HCT116 (cell line): Measurements from ENCODE around the gene TMEM147. TPM values are rescaled to one million over a fixed set of nuclear protein-coding genes. Genes with fewer than 3 reads are reported as not detected.

ENCODE experiments used
- ATAC-seq: fragments of 200-7000 bp; cut with Tn5 transposase; 2 replicates; pipeline ENCODE4 v1.9.1; 2020; ENCODE audit warnings: mild to moderate bottlenecking, moderate library complexity
- BruUV-seq: library from RNA; stranded (reverse); fragments of 400-500 nt; replicated peaks from 2 replicates; lab custom pipeline; 2021; lab: Mats Ljungman, UMichigan
- CTCF ChIA-PET: fragments of 300-600 bp; sonication (Branson Sonifier 250); formaldehyde crosslinking; loops from one replicate; lab custom pipeline; 2021; ENCODE audit warnings: antibody characterized with exemption; lab: Charles Lee
- POLR2A ChIA-PET: fragments of 300-600, 350-600 bp; sonication (Branson Sonifier 250); formaldehyde crosslinking; loops from one replicate; lab custom pipeline; 2021; ENCODE audit warnings: antibody characterized with exemption; lab: Charles Lee
- RAD21 ChIA-PET, 2 experiments: fragments of 300-600 bp; sonication (Branson Sonifier 250); formaldehyde crosslinking; loops; one replicate each; lab custom pipeline; 2023; ENCODE audit warnings: low total read pairs in 2 of 2; ENCODE audit not compliant: uncharacterized antibody in 2 of 2, unreplicated experiment in 2 of 2, low non-redundant PET in 1 of 2; lab: Charles Lee
- DNase-seq: peaks from one replicate; pipeline ENCODE4 v3.0.0-alpha.2; 2010; ENCODE audit warnings: low read depth, low spot score
- H2AFZ ChIP-seq: fragments of 200-600 bp; shearing (Covaris generic), sonication (generic); 2 replicates; pipeline ENCODE4 v1.6.1; 2017; ENCODE audit warnings: low read depth, mixed run types, mixed read lengths, antibody characterized with exemption, low read length; ENCODE audit not compliant: poor library complexity, severe bottlenecking
- H3K27ac ChIP-seq: 2 replicates; pipeline ENCODE4 v1.5.1; 2012; ENCODE audit warnings: low read depth, low read length
- H3K27me3 ChIP-seq: fragments of 200-600 bp; sonication (generic); 2 replicates; pipeline ENCODE4 v1.6.1; 2016; ENCODE audit warnings: mixed run types, low read length, mixed read lengths; ENCODE audit not compliant: insufficient read depth
- H3K36me3 ChIP-seq, 2 experiments: fragments of 200-500 bp in 1 of 2; fragments of 200-600 bp in 1 of 2; sonication (Bioruptor generic) in 1 of 2; sonication (generic) in 1 of 2; 2 replicates each; pipeline versions ENCODE4 v1.5.1 to v1.6.1; 2014 to 2016; ENCODE audit warnings: low read length in 2 of 2, inconsistent platforms in 1 of 2, mixed read lengths in 1 of 2, mixed run types in 1 of 2; ENCODE audit not compliant: insufficient read depth in 2 of 2, control insufficient read depth in 1 of 2
- H3K4me1 ChIP-seq, 2 experiments: fragments of 200-600 bp in 1 of 2; sonication (generic) in 1 of 2; 2 replicates each; pipeline versions ENCODE4 v1.5.1 to v1.6.1; 2012 to 2017; ENCODE audit warnings: low read length in 2 of 2, inconsistent platforms in 1 of 2, mild to moderate bottlenecking in 1 of 2, mixed read lengths in 1 of 2, mixed run types in 1 of 2, moderate library complexity in 1 of 2; ENCODE audit not compliant: insufficient read depth in 2 of 2, control insufficient read depth in 1 of 2
- H3K4me2 ChIP-seq: fragments of 200-600 bp; sonication (generic); 2 replicates; pipeline ENCODE4 v1.6.1; 2017; ENCODE audit warnings: mixed run types, low read length, mixed read lengths
- H3K4me3 ChIP-seq, 2 experiments: fragments of 200-600 bp in 1 of 2; sonication (generic) in 1 of 2; replicated peaks in 1 of 2; 2 replicates each; pipeline ENCODE4 v1.5.1; 2011 to 2016; ENCODE audit warnings: low read length in 2 of 2, control low read depth in 1 of 2, low read depth in 1 of 2, mild to moderate bottlenecking in 1 of 2, mixed read lengths in 1 of 2, mixed run types in 1 of 2
- H3K79me2 ChIP-seq: fragments of 200-600 bp; sonication (generic); 2 replicates; pipeline ENCODE4 v1.6.1; 2017; ENCODE audit warnings: mild to moderate bottlenecking, mixed run types, low read length, moderate library complexity, mixed read lengths; ENCODE audit not compliant: insufficient read depth
- H3K9ac ChIP-seq: fragments of 200-600 bp; sonication (generic); 2 replicates; pipeline ENCODE4 v1.6.1; 2016; ENCODE audit warnings: low read length, mixed read lengths
- H3K9me2 ChIP-seq: fragments of 200-600 bp; sonication (generic), shearing (Covaris generic); 2 replicates; pipeline ENCODE4 v1.6.1; 2017; ENCODE audit warnings: mixed run types, mild to moderate bottlenecking, moderate library complexity; ENCODE audit not compliant: insufficient read depth
- H3K9me3 ChIP-seq, 2 experiments: fragments of 200-500 bp in 1 of 2; fragments of 200-600 bp in 1 of 2; sonication (Bioruptor generic) in 1 of 2; sonication (generic) in 1 of 2; 2 replicates each; pipeline ENCODE4 v1.6.1; 2014 to 2017; ENCODE audit warnings: low read length in 2 of 2, mixed read lengths in 2 of 2, inconsistent platforms in 1 of 2, low read depth in 1 of 2, mild to moderate bottlenecking in 1 of 2, mixed run types in 1 of 2, moderate library complexity in 1 of 2; ENCODE audit not compliant: control insufficient read depth in 1 of 2, insufficient read depth in 1 of 2
- H4K20me1 ChIP-seq: fragments of 200-600 bp; sonication (generic), shearing (Covaris generic); 2 replicates; pipeline ENCODE4 v1.6.1; 2017; ENCODE audit warnings: mixed run types, mild to moderate bottlenecking, moderate library complexity; ENCODE audit not compliant: insufficient read depth
- CBX3 ChIP-seq: IDR thresholded peaks from 2 replicates; pipeline ENCODE4 v1.6.1; 2012; ENCODE audit warnings: low read depth
- EGR1 ChIP-seq: IDR thresholded peaks from 2 replicates; pipeline ENCODE4 v1.6.1; 2012; ENCODE audit warnings: low read depth
- ELF1 ChIP-seq: IDR thresholded peaks from 2 replicates; pipeline ENCODE4 v1.6.1; 2012; ENCODE audit warnings: low read depth, borderline replicate concordance
- EZH2 ChIP-seq: fragments of 200-600 bp; sonication (generic); IDR thresholded peaks from 2 replicates; pipeline ENCODE4 v1.6.1; 2017; ENCODE audit warnings: antibody characterized with exemption, mixed run types
- POLR2AphosphoS5 ChIP-seq: IDR thresholded peaks from 2 replicates; pipeline ENCODE4 v1.6.1; 2011; ENCODE audit warnings: mild to moderate bottlenecking, low read depth, low read length, moderate library complexity
- RAD21 ChIP-seq: IDR thresholded peaks from 2 replicates; pipeline ENCODE4 v1.6.1; 2012; ENCODE audit warnings: low read depth, mild to moderate bottlenecking
- SIN3A ChIP-seq: IDR thresholded peaks from 2 replicates; pipeline ENCODE4 v1.6.1; 2012; ENCODE audit warnings: low read depth
- SP1 ChIP-seq: IDR thresholded peaks from 2 replicates; pipeline ENCODE4 v1.6.1; 2012; ENCODE audit warnings: low read depth
- ZBTB33 ChIP-seq: IDR thresholded peaks from 2 replicates; pipeline ENCODE4 v1.6.1; 2011; ENCODE audit warnings: mild to moderate bottlenecking, low read length, moderate library complexity; ENCODE audit not compliant: insufficient replicate concordance; ENCODE audit errors: extremely low read depth
- ZNF274 ChIP-seq: fragments of 200-500 bp; sonication (Bioruptor generic); IDR thresholded peaks from 2 replicates; pipeline ENCODE4 v1.6.1; 2014; ENCODE audit warnings: mild to moderate bottlenecking, low read depth, low read length, inconsistent platforms
- intact Hi-C: fragments of 100-400 bp; cut with micrococcal nuclease; formaldehyde crosslinking; loops from 2 replicates; pipeline ENCODE4 v1.10.0; 2022
- total RNA-seq: library from RNA; stranded (reverse); gene quantifications from one replicate; pipeline ENCODE4 v1.2.1, GENCODE V29; 2021; ENCODE audit not compliant: unreplicated experiment
- TF ChIP-seq, protein P1 (sequence below): IDR thresholded peaks from 2 replicates; pipeline ENCODE4 v1.6.1; 2012
- TF ChIP-seq, protein P2 (sequence below): IDR thresholded peaks from 2 replicates; pipeline ENCODE4 v1.6.1; 2012; ENCODE audit warnings: low read depth

TMEM147 gene
- total RNA-seq, 1 experiment from 2014 or later = 128 TPM

DNA sequence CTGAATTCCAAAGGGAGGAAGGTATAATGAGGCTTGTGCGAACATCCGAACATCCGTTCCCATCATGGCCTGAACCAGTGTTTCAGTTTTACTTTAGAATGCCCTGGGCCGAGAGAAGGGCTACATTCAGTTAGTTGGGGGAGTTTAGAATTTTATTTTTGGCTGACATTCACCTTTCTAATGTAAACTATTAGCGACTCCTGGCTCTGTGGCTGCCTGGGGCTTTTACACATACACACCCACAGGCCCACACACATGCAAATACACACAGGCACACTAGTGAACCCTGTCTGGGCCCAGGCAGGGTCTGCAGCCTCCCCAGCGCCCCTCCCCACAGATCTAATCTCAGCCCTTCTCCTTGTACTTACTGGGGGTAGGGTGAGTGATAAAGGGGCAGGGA is 6.1 kb upstream of the TMEM147 start:
- ChIA-PET POLR2A (no interaction called here), CTCF (no interaction called here), RAD21 (no interaction called here)
- Histone ChIP-seq H4K20me1 (no peaks in the 10 kb centered on the region), H3K4me1 (peaks cover 3 to 5% of the 10 kb centered on the region in 2 experiments; a peak in 3 of 4 replicates), H3K9me2 (no peaks in the 10 kb centered on the region), H3K4me3 (no peak overlapping the region), H3K27me3 (no peaks in the 10 kb centered on the region), H3K27ac (no peak overlapping the region), H3K79me2 (peaks cover 16% of the 10 kb centered on the region), H3K9ac (no peak overlapping the region), H2AFZ (no peak overlapping the region), H3K4me2 (no peak overlapping the region), H3K36me3 (peaks cover 8 to 28% of the 10 kb centered on the region in 2 experiments; a peak in 3 of 4 replicates), H3K9me3 (no peaks in the 10 kb centered on the region)
- intact Hi-C loops = no loop called here
- no peak for TF ChIP-seq ZBTB33
- ATAC-seq (no peak), DNase-seq (no peak)
- BruUV-seq = no TSS peak

DNA sequence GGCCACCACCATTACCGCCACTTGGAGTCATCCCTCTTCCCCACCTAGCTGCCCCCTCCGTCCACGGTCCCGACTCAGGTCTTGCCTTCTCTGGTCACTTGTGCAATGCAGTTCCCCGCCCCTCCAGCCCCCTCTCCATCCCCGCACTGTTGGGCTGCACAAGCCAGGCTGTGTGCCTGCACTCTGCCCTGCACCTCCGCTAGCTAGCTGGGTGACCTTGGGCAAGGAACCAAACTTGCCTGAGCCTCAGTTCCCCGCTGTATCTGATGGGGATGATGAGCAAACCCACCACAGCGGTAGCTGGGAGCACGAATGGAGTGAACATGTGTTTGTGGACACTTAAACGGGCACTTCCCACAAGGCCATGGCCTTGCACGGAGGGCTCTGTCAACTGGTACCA is 5.6 kb upstream of the TMEM147 start:
- Histone ChIP-seq H3K79me2 (peaks cover 21% of the 10 kb centered on the region), H3K4me2 (no peak overlapping the region), H3K9me2 (no peaks in the 10 kb centered on the region), H3K4me3 (no peak overlapping the region), H3K27ac (no peak overlapping the region), H3K9ac (no peak overlapping the region), H3K4me1 (peaks cover 3 to 8% of the 10 kb centered on the region in 2 experiments; a peak in 3 of 4 replicates), H2AFZ (no peak overlapping the region), H3K27me3 (no peaks in the 10 kb centered on the region), H3K36me3 (peaks cover 8 to 30% of the 10 kb centered on the region in 2 experiments; a peak in 3 of 4 replicates), H3K9me3 (no peaks in the 10 kb centered on the region), H4K20me1 (no peaks in the 10 kb centered on the region)
- ChIA-PET CTCF (no interaction called here), RAD21 (no interaction called here), POLR2A (no interaction called here)
- ATAC-seq (no peak), DNase-seq (no peak)
- intact Hi-C loops = loop anchor here (10.0 kb wide), 1 partner anchor 395 kb away; the partner anchor contains the start of gene LRFN3
- BruUV-seq = no TSS peak
- TF ChIP-seq POLR2AphosphoS5 (no peak), ELF1 (no peak), SIN3A (no peak), EZH2 (no peak), CBX3 (no peak), SP1 (no peak), RAD21 (no peak), EGR1 (no peak), ZBTB33 (no peak), ZNF274 (no peak)
- TF ChIP-seq, protein P1, sequence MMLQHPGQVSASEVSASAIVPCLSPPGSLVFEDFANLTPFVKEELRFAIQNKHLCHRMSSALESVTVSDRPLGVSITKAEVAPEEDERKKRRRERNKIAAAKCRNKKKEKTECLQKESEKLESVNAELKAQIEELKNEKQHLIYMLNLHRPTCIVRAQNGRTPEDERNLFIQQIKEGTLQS = no peak
- TF ChIP-seq, protein P2, sequence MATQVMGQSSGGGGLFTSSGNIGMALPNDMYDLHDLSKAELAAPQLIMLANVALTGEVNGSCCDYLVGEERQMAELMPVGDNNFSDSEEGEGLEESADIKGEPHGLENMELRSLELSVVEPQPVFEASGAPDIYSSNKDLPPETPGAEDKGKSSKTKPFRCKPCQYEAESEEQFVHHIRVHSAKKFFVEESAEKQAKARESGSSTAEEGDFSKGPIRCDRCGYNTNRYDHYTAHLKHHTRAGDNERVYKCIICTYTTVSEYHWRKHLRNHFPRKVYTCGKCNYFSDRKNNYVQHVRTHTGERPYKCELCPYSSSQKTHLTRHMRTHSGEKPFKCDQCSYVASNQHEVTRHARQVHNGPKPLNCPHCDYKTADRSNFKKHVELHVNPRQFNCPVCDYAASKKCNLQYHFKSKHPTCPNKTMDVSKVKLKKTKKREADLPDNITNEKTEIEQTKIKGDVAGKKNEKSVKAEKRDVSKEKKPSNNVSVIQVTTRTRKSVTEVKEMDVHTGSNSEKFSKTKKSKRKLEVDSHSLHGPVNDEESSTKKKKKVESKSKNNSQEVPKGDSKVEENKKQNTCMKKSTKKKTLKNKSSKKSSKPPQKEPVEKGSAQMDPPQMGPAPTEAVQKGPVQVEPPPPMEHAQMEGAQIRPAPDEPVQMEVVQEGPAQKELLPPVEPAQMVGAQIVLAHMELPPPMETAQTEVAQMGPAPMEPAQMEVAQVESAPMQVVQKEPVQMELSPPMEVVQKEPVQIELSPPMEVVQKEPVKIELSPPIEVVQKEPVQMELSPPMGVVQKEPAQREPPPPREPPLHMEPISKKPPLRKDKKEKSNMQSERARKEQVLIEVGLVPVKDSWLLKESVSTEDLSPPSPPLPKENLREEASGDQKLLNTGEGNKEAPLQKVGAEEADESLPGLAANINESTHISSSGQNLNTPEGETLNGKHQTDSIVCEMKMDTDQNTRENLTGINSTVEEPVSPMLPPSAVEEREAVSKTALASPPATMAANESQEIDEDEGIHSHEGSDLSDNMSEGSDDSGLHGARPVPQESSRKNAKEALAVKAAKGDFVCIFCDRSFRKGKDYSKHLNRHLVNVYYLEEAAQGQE = no peak
